Ramos (cell line): ENCODE results near the gene LCMT2.

Experiments used
- in situ Hi-C: fragments of 300-500 bp; cut with MboI; formaldehyde crosslinking; loops from one replicate; pipeline ENCODE4 v1.14.3; 2022; ENCODE audit warnings: low sequenced_read_pairs; ENCODE audit not compliant: unreplicated experiment

Gene LCMT2

DNA sequence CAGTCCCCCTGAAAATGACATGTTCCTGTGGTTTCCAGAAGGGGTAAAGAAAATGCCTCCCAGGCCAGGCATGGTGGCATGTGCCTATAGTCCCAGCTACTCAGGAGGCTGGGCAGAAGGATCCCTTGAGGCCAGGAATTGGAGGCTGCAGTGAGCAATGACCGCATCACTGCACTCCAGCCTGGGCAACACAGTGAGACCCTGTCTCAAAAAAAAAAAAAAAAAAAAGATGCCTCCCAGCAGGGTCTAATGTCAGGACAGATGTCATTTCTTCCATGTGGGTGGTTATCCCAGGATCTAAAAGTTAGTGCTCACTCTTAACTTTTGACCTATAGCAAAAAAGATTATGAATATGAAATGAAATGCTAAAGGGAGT lies 13.4 kb downstream of the LCMT2 start:
- in situ Hi-C loops = no loop called here

DNA sequence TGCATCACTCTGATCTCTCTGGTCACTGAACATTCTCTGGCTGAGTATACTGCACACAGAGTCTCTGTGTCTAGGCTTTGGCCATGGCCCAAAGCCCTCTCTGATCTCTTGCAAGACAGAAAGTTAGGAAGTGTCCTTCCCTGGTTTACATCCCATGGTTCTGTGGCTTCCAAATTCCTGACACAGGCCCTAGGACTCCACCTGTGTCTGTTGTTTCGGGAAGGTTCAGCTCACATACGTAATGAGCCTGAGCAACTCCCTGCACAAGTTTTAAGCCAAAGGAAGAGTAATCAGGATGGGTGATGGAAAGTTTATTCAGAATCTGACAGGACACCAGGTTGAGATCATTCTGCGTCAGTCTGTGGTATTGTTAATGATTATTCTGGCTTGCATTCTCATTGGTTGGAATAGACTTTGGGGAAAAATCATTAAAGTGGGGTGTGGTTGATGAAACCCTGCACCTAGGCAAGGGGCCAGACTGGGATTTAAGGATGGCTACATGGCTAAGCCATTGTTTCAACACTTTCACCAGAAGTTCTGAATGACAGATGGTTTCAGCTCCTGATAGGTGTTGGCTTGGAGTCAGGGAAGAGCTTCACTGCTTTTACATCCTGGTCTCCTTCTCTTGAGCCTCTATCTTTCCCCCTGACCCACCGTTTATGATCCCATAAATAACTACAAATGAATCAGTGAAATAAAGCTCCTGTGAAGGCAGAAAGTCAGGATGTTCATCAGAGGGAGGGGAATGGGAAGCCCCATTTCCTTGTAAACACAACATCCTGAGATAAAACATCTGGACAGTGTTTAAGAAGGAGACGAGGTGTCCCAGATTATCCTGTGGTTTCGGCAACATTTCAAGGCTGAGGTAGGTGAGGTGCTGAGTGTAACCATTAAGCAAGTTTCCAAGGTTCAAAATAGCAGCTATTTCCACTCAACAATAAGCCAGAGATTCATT lies 14.1 kb downstream of the LCMT2 start:
- in situ Hi-C loops = no loop called here

DNA sequence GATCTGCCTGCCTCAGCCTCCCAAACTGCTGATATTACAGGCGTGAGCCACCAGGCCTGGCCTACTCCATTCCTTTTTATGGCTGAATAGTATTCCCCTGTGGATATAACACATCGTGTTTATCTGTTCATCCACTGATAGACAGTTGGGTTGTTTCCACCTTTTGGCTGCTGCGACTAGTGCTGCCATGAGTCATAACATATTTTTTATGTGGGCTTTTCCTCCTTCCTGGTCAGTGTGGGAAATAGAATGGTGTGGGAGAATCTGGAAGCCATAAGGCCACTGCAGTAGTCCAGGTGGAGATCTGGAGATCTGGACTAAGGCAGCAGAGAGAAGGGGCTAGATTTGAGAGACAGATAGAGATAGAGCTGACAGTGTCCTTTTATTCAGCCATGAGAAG lies 16.2 kb downstream of the LCMT2 start:
- in situ Hi-C loops = no loop called here

DNA sequence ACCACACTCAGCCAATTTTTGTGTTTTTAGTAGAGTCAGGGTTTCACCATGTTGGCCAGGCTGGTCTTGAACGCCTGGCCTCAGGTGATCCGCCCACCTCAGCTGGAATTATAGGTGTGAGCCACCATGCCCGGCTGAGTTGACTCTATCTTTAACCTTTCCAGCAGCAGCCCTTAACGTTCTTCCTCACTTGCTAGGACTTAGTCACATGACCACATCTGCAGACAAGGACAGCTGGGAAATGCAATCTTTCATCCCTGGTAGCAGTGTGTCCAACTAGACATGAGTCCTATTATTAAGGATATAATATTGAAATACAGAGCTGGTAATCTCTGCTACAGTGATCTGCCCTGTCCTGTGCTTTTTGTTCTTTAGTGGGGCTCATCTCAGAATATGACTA lies 18.0 kb downstream of the LCMT2 start:
- in situ Hi-C loops = no loop called here

DNA sequence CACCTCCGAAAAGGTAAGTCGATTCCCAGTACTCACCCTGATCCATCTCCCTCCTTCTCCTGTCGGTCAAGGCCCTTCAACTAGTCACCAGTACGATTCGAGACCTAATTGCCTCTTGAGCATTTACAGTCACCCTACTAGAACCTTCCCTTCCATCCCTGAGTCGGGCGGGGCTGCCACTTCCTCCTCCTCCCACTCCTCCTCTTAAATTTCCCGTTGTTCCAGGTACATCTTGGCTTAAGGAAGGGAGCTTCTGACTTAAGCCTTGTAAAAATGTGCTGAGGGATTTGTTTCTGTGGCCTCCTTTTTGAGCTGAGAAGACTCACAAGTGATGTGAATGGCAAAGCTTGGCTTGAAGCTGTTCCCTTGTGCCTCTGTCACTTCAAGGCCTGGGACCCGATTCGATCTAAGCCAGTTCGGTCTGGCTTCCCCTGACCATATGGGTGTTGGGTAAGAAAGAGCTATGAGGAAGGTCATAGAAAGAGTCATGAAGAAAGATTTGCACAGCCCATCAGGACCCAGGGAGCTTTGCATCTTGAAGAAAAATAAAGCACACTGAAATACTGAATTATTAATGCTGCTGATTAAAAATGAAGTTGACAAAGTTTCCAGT lies 28.1 kb downstream of the LCMT2 start, which contains the start of gene TGM7:
TSS of gene TGM7 (minus strand) at position 51 of the 613 bp plus-strand sequence.
- in situ Hi-C loops = no loop called here

DNA sequence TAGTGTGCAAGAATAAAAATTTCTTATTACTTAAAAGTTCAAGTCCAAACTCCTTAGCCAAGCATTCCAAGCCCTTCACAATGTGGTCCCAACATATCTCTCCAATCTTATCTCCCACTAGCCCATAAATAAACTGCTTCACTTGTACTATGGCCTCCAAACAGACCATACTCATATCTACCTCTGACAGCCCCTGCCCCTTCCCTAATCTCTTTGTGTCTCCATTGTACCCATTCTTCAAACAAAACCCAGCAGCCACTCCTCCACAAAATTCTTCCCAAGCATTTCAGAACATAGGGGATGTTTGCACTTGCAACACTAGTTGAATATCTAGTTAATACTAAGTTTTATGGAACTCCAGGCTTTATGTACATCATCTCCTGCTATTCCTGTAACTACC lies 30.5 kb downstream of the LCMT2 start:
- in situ Hi-C loops = no loop called here

DNA sequence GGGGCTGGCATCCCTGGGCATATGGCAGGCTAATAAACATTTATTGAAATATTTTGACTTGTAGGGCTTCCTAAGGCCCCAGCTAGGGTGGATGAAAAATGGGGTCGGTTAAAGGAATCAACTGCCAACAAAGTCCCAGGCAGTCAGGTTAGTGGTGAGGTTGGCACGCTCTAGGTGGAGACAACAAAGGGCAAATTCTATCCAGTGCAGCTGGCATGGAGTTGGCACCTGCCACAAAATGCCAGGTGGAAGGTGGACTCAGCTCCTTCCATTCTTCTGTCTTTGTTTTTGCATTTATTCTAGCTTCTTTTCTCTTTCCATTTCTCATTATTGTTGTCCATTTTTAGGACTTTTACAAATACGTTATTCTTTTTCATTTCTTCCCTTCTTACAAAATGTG lies 31.0 kb downstream of the LCMT2 start:
- in situ Hi-C loops = no loop called here

DNA sequence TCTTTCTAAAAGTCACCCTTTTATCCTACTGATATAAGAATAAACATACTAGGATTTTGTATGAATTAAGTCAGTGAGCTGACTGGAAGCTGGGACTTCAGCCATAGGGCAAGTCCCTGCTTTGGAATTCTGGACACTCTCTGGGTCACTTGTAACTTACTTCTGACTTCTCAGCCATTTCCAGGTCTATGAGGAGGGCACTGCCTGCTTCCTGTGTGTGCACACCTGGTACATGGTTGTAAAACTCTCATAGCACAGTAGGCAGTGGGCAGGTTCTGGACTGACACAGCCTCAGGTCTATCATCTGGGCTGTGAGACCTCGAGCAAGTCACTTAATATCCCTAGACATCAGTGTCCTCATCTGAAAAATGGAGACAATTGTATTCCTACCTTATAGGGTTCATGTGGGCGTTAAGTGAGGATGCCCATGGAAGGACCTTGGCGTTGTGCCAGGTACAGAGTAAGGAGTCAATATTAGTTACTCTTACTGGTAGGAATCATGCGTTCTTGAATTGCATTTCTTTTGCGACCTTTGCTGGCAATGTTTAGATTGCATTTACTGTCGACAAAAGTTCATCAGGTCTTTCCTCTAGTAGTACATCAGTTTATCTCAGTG lies 36.2 kb downstream of the LCMT2 start:
- in situ Hi-C loops = no loop called here

DNA sequence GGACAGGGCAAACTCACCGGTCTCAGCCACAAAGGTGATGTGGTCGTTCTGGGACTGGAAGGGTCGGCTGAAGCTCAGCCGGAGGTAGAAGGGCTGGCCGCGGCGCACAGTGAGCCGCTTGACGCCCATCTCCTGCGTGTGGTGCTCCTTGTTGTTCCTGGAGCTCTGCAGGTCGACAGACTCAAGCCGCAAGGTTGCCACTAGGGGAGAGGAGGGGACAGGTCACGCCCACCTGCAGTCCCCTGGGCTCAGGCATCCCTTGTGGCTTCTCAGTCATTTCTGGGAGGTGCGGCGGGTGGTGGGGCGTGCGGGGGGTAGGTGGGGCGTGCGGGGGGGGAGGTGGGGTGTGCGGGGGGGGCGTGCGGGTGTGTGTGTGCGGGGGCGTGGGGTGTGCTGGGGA lies 36.9 kb downstream of the LCMT2 start:
- in situ Hi-C loops = no loop called here

DNA sequence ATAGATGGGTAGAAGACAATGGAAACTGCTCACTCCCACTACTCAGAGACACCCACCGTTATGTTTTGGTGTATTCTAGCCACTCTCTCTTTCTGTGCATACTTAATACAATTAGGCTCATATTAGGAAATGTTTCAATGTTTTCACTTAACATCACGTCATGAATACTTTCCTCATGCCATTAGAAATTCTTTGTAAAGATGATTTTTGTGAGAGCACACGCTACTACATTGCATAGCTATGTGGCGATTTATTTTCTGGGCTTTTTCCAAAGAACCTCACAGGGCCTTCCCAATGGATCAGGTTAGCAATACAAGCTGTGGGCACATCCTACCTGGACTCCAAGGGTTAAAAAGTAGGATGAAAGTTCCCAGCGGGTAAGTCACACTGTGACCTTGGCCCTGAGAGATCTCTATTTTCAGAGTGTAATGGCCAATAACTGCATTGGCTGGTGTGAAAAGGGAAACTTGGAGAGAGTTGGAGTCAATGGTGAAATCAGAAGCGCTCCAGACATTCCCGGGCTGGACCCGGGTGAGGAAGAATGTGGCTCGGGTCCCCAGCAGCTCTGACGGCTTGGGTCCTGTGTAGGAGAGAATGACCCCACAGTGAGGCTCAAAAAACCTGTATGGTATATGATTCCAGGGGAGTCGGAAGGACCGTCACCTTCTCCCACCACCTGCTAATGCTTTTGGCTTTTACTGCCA lies 37.8 kb downstream of the LCMT2 start:
- in situ Hi-C loops = no loop called here

DNA sequence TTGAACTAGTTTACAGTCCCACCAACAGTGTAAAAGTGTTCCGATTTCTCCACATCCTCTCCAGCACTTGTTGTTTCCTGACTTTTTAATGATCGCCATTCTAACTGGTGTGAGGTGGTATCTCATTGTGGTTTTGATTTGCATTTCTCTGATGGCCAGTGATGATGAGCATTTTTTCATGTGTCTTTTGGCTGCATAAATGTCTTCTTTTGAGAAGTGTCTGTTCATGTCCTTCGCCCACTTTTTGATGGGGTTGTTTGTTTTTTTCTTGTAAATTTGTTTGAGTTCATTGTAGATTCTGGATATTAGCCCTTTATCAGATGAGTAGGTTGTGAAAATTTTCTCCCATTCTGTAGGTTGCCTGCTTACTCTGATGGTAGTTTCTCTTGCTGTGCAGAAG lies 40.7 kb downstream of the LCMT2 start:
- in situ Hi-C loops = loop anchor here (10.0 kb wide), 1 partner anchor 575 kb away; no protein-coding TSS in a partner anchor

DNA sequence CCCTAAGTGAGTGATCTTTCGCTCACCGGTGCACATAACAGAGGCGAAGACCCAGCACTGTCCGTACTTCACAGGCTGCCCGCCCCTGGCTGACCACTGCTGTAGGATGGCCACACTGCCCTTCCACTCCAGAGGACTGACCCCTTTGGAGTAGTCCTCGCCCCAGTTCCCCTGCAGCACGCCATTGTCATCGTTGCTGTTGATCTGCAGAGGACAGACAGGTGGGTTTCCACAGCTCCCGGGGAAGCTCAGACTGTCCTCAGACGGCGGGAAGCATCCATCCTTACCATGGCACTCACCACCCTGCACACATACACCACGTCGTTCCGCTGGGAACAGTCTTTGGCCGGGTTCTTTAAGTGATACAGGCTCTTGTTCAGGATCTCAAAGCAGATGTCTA lies 43.1 kb downstream of the LCMT2 start:
- in situ Hi-C loops = loop anchor here (10.0 kb wide), 1 partner anchor 572 kb away; no protein-coding TSS in a partner anchor

DNA sequence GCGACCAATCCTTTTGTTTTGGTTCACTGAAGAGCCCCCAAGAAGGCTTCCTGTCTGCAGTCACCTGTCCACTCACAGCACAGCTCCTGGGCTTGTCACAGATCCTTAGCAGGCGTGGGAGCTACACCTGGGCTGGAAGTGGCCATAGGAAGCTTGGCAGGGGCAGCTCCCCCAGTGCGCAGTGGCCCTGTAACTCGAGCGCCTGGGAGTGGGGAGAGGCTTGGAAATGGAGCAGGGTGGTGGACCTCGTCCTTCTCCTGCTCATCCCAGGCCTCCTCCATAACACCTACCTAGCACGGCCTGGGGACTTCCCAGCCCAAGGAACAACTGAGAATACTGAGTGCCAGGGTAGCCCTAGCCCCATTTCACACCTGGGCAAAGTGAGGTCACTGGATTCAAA lies 44.3 kb downstream of the LCMT2 start:
- in situ Hi-C loops = loop anchor here (10.0 kb wide), 1 partner anchor 571 kb away; no protein-coding TSS in a partner anchor

DNA sequence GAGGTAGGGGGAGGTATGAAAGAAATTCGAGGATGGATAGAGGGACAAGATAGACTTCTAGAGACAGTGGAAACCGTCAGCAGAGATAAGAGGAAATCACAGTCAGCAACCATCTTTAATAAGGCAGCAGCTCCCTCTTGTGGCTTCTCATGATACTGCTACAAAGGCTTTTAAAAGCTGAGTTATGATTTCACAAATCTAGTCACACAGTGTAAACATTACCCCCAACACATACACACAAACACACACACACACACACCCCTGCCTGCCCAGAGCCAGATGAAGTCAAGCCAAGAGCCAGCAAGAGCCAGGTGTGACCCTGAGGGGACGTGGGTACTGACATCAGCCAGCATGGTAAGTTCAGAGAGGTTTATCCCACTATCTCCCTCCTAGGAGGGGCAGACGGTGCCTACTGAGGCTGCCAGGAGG lies 44.8 kb downstream of the LCMT2 start:
- in situ Hi-C loops = loop anchor here (10.0 kb wide), 1 partner anchor 571 kb away; no protein-coding TSS in a partner anchor

DNA sequence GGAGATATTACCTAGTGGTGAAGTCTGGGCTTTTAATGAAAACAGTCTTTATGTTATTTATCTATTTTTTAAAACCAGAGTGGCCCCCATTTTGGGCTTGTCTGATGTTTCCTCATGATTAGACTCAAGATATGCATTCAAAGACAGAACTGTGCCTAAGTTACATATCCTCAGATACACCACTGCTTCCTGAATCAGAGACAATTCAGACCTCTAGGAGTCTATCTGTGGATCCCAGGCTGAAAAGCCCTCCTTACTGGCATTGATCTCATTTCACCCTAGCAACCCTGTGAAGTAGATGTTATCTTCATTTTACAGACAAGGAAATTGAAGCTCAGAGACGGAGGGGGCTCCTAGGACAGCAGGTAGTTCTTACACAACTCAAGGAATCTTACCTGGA lies 46.8 kb downstream of the LCMT2 start:
- in situ Hi-C loops = loop anchor here (10.0 kb wide), 1 partner anchor 569 kb away; no protein-coding TSS in a partner anchor

DNA sequence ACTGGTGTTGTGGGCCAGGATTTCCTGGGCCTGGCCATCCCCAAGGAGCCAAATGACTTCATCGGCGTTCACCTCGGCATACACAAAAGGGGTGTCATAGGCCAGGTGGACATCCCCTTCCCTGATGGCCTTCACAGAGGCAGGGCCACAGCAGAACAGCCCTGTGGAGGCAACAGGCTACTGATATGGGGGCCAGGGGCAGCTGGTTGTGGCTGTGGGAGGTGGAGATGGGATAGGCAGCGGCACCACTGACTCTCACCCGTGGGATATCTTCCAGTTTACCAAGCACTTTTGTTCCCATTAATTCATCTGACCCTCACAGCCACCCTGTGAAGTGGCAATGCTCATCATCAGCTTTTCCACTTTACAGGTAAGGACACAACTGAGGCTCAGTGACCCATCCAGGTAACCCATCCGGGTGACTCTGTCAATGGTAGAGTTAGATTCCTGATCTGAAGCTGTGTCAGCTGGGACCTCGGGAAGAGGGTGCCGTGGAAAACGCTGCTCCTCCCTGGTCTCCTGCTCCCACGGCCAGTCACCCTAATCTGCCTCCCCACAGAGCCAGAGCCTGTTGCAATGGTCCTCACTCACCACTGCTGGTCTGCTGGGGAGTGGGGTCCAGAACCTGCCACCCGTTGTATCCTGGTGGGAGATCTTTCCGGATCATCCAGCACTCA lies 48.3 kb downstream of the LCMT2 start:
- in situ Hi-C loops = loop anchor here (10.0 kb wide), 1 partner anchor 567 kb away; no protein-coding TSS in a partner anchor

DNA sequence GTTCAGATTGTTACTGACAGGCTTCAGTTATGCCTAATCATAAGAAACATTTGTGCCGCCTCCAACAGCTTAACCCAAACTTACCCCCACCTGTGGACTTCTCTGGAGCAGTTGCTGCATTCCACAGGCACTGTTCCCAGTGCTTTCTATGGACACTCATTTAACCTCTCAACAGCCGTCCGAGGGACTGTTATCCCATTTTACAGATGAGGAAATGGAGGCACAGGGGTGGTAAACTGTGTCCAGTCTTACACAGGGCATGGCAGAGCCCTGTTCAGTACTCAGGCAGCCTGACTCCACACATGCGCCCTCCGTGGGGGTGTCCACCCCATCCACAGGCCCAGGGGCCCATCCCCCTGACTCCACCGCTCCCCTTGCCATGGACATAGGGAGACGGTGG lies 49.4 kb downstream of the LCMT2 start:
- in situ Hi-C loops = loop anchor here (10.0 kb wide), 1 partner anchor 566 kb away; no protein-coding TSS in a partner anchor

DNA sequence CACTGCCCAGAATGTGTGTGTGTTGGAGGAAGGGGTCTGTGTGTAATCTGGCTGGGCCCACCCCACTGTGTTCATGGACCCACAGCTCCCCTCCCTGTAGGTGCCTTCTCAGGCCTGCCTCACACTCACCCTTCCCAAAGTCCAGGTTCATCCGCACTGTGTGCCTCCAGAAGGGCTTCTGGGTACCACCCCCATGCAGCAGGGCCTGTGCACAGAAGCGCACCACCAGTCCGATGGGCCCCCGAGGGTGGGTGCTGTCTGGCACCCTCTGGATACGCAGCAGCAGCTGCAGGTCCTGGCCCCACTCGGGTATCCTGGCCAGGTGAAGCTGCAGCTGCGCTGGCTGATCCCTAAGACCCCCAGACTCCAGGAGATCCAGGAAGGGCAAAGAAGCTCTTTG lies 50.9 kb downstream of the LCMT2 start:
- in situ Hi-C loops = no loop called here

DNA sequence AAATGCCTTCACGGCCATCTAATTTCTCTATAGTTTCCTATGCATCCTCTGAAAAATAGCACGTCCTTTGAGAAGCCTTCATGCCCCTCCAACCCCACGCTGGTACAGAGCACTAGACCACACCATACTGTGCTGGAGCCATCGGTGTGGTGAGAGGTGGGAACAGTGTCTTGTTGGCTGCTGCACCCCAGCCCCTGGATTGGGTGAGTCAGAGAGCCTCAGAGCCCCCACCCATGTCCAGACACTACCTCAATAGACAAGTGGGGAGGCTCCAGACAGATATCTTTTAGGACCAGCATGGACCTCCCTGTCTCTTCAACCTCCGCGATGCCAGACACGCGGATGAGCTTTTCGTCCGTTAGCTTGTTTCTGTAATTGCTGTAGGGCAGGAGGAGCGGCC lies 51.5 kb downstream of the LCMT2 start:
- in situ Hi-C loops = no loop called here

DNA sequence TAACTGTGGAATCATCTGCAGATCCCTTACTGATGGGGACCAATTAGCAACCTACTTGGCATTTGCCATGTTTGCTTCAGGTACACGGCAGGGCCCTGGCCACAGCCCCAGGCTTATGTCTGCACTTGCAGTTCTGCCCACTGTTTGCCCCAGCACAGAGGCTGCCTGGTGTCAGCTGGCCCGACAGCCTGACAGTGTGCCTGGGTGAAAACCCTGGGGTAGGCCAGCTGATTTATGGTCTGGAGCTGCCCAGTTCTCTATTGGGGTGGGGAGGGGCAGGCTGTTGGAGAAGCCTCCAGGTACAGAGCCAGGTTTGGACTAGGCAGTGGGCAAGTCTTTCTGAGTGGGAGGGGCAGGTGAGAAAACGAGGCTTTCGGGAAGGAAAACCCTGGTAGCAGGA lies 52.5 kb downstream of the LCMT2 start:
- in situ Hi-C loops = no loop called here
